HCT116 (cell line): ENCODE data around the gene KCND1. TPM values are rescaled to one million over a fixed set of nuclear protein-coding genes. Genes with fewer than 3 reads are reported as not detected.

Experiments used
- ATAC-seq: fragments of 200-7000 bp; cut with Tn5 transposase; 2 replicates; pipeline ENCODE4 v1.9.1; 2020; ENCODE audit warnings: mild to moderate bottlenecking, moderate library complexity
- BruUV-seq: library from RNA; stranded (reverse); fragments of 400-500 nt; replicated peaks from 2 replicates; lab custom pipeline; 2021; lab: Mats Ljungman, UMichigan
- CTCF ChIA-PET: fragments of 300-600 bp; sonication (Branson Sonifier 250); formaldehyde crosslinking; loops from one replicate; lab custom pipeline; 2021; ENCODE audit warnings: antibody characterized with exemption; lab: Charles Lee
- POLR2A ChIA-PET: fragments of 300-600, 350-600 bp; sonication (Branson Sonifier 250); formaldehyde crosslinking; loops from one replicate; lab custom pipeline; 2021; ENCODE audit warnings: antibody characterized with exemption; lab: Charles Lee
- RAD21 ChIA-PET, 2 experiments: fragments of 300-600 bp; sonication (Branson Sonifier 250); formaldehyde crosslinking; loops; one replicate each; lab custom pipeline; 2023; ENCODE audit warnings: low total read pairs in 2 of 2; ENCODE audit not compliant: uncharacterized antibody in 2 of 2, unreplicated experiment in 2 of 2, low non-redundant PET in 1 of 2; lab: Charles Lee
- DNase-seq: peaks from one replicate; pipeline ENCODE4 v3.0.0-alpha.2; 2010; ENCODE audit warnings: low read depth, low spot score
- H2AFZ ChIP-seq: fragments of 200-600 bp; shearing (Covaris generic), sonication (generic); 2 replicates; pipeline ENCODE4 v1.6.1; 2017; ENCODE audit warnings: low read depth, mixed run types, mixed read lengths, antibody characterized with exemption, low read length; ENCODE audit not compliant: poor library complexity, severe bottlenecking
- H3K27ac ChIP-seq: 2 replicates; pipeline ENCODE4 v1.5.1; 2012; ENCODE audit warnings: low read depth, low read length
- H3K27me3 ChIP-seq: fragments of 200-600 bp; sonication (generic); 2 replicates; pipeline ENCODE4 v1.6.1; 2016; ENCODE audit warnings: mixed run types, low read length, mixed read lengths; ENCODE audit not compliant: insufficient read depth
- H3K36me3 ChIP-seq, 2 experiments: fragments of 200-500 bp in 1 of 2; fragments of 200-600 bp in 1 of 2; sonication (Bioruptor generic) in 1 of 2; sonication (generic) in 1 of 2; 2 replicates each; pipeline versions ENCODE4 v1.5.1 to v1.6.1; 2014 to 2016; ENCODE audit warnings: low read length in 2 of 2, inconsistent platforms in 1 of 2, mixed read lengths in 1 of 2, mixed run types in 1 of 2; ENCODE audit not compliant: insufficient read depth in 2 of 2, control insufficient read depth in 1 of 2
- H3K4me1 ChIP-seq, 2 experiments: fragments of 200-600 bp in 1 of 2; sonication (generic) in 1 of 2; 2 replicates each; pipeline versions ENCODE4 v1.5.1 to v1.6.1; 2012 to 2017; ENCODE audit warnings: low read length in 2 of 2, inconsistent platforms in 1 of 2, mild to moderate bottlenecking in 1 of 2, mixed read lengths in 1 of 2, mixed run types in 1 of 2, moderate library complexity in 1 of 2; ENCODE audit not compliant: insufficient read depth in 2 of 2, control insufficient read depth in 1 of 2
- H3K4me2 ChIP-seq: fragments of 200-600 bp; sonication (generic); 2 replicates; pipeline ENCODE4 v1.6.1; 2017; ENCODE audit warnings: mixed run types, low read length, mixed read lengths
- H3K4me3 ChIP-seq, 2 experiments: fragments of 200-600 bp in 1 of 2; sonication (generic) in 1 of 2; replicated peaks in 1 of 2; 2 replicates each; pipeline ENCODE4 v1.5.1; 2011 to 2016; ENCODE audit warnings: low read length in 2 of 2, control low read depth in 1 of 2, low read depth in 1 of 2, mild to moderate bottlenecking in 1 of 2, mixed read lengths in 1 of 2, mixed run types in 1 of 2
- H3K79me2 ChIP-seq: fragments of 200-600 bp; sonication (generic); 2 replicates; pipeline ENCODE4 v1.6.1; 2017; ENCODE audit warnings: mild to moderate bottlenecking, mixed run types, low read length, moderate library complexity, mixed read lengths; ENCODE audit not compliant: insufficient read depth
- H3K9ac ChIP-seq: fragments of 200-600 bp; sonication (generic); 2 replicates; pipeline ENCODE4 v1.6.1; 2016; ENCODE audit warnings: low read length, mixed read lengths
- H3K9me2 ChIP-seq: fragments of 200-600 bp; sonication (generic), shearing (Covaris generic); 2 replicates; pipeline ENCODE4 v1.6.1; 2017; ENCODE audit warnings: mixed run types, mild to moderate bottlenecking, moderate library complexity; ENCODE audit not compliant: insufficient read depth
- H3K9me3 ChIP-seq, 2 experiments: fragments of 200-500 bp in 1 of 2; fragments of 200-600 bp in 1 of 2; sonication (Bioruptor generic) in 1 of 2; sonication (generic) in 1 of 2; 2 replicates each; pipeline ENCODE4 v1.6.1; 2014 to 2017; ENCODE audit warnings: low read length in 2 of 2, mixed read lengths in 2 of 2, inconsistent platforms in 1 of 2, low read depth in 1 of 2, mild to moderate bottlenecking in 1 of 2, mixed run types in 1 of 2, moderate library complexity in 1 of 2; ENCODE audit not compliant: control insufficient read depth in 1 of 2, insufficient read depth in 1 of 2
- H4K20me1 ChIP-seq: fragments of 200-600 bp; sonication (generic), shearing (Covaris generic); 2 replicates; pipeline ENCODE4 v1.6.1; 2017; ENCODE audit warnings: mixed run types, mild to moderate bottlenecking, moderate library complexity; ENCODE audit not compliant: insufficient read depth
- ATF3 ChIP-seq: IDR thresholded peaks from 2 replicates; pipeline ENCODE4 v1.6.1; 2012
- CBX3 ChIP-seq: IDR thresholded peaks from 2 replicates; pipeline ENCODE4 v1.6.1; 2012; ENCODE audit warnings: low read depth
- EZH2 ChIP-seq: fragments of 200-600 bp; sonication (generic); IDR thresholded peaks from 2 replicates; pipeline ENCODE4 v1.6.1; 2017; ENCODE audit warnings: antibody characterized with exemption, mixed run types
- FOSL1 ChIP-seq: IDR thresholded peaks from 2 replicates; pipeline ENCODE4 v1.6.1; 2012; ENCODE audit warnings: low read depth
- JUND ChIP-seq: IDR thresholded peaks from 2 replicates; pipeline ENCODE4 v1.6.1; 2012
- MAX ChIP-seq: IDR thresholded peaks from 2 replicates; pipeline ENCODE4 v1.6.1; 2012
- POLR2A ChIP-seq: IDR thresholded peaks from 2 replicates; pipeline ENCODE4 v1.7.0; 2011; ENCODE audit warnings: borderline replicate concordance; ENCODE audit not compliant: insufficient read depth, insufficient read length; ENCODE audit errors: extremely low read depth
- RAD21 ChIP-seq: IDR thresholded peaks from 2 replicates; pipeline ENCODE4 v1.6.1; 2012; ENCODE audit warnings: low read depth, mild to moderate bottlenecking
- REST ChIP-seq: IDR thresholded peaks from 2 replicates; pipeline ENCODE4 v1.6.1; 2012; ENCODE audit warnings: low read depth
- YY1 ChIP-seq: IDR thresholded peaks from 2 replicates; pipeline ENCODE4 v1.6.1; 2011; ENCODE audit warnings: low read length, low read depth, moderate library complexity, mild to moderate bottlenecking; ENCODE audit not compliant: insufficient replicate concordance; ENCODE audit errors: extremely low read depth
- intact Hi-C: fragments of 100-400 bp; cut with micrococcal nuclease; formaldehyde crosslinking; loops from 2 replicates; pipeline ENCODE4 v1.10.0; 2022
- total RNA-seq: library from RNA; stranded (reverse); gene quantifications from one replicate; pipeline ENCODE4 v1.2.1, GENCODE V29; 2021; ENCODE audit not compliant: unreplicated experiment
- TF ChIP-seq, protein P1 (sequence below), 3 experiments: fragments of 200-600 bp in 1 of 3; sonication (generic) in 1 of 3; IDR thresholded peaks in 2 of 3; conservative IDR thresholded peaks in 1 of 3; 2 replicates each; pipeline ENCODE4 v1.5.1; 2012 to 2017; ENCODE audit warnings: low read depth in 2 of 3, low read length in 2 of 3, antibody characterized with exemption in 1 of 3, borderline replicate concordance in 1 of 3, control low read depth in 1 of 3, mild to moderate bottlenecking in 1 of 3, mixed read lengths in 1 of 3, mixed run types in 1 of 3, moderate library complexity in 1 of 3; ENCODE audit not compliant: insufficient read depth in 1 of 3

KCND1 gene
- total RNA-seq, 1 experiment from 2014 or later = 5.5 TPM

GRCh38 chrX:48913605-48914366, 57.9 kb downstream of the KCND1 start:
- ATAC-seq (no peak), DNase-seq (no peak)
- Histone ChIP-seq H3K27ac (no peak overlapping the region), H3K9me3 (no peaks in the 10 kb centered on the region), H3K4me1 (peaks cover 2 to 25% of the 10 kb centered on the region in 2 experiments), H3K27me3 (no peaks in the 10 kb centered on the region), H3K4me3 (no peak overlapping the region), H3K9me2 (no peaks in the 10 kb centered on the region), H4K20me1 (no peaks in the 10 kb centered on the region), H3K4me2 (no peak overlapping the region), H3K36me3 (peaks cover 7 to 12% of the 10 kb centered on the region in 2 experiments; a peak in 3 of 4 replicates), H2AFZ (no peak overlapping the region), H3K9ac (no peak overlapping the region), H3K79me2 (peaks cover 58% of the 10 kb centered on the region)
- ChIA-PET CTCF (no interaction called here), POLR2A (no interaction called here), RAD21 (no interaction called here)
- BruUV-seq = no TSS peak
- intact Hi-C loops = no loop called here
- TF ChIP-seq POLR2A (no peak), MAX (no peak), EZH2 (no peak), JUND (no peak), YY1 (no peak), ATF3 (no peak), REST (no peak), RAD21 (no peak), FOSL1 (no peak), CBX3 (no peak)
- TF ChIP-seq, protein P1, sequence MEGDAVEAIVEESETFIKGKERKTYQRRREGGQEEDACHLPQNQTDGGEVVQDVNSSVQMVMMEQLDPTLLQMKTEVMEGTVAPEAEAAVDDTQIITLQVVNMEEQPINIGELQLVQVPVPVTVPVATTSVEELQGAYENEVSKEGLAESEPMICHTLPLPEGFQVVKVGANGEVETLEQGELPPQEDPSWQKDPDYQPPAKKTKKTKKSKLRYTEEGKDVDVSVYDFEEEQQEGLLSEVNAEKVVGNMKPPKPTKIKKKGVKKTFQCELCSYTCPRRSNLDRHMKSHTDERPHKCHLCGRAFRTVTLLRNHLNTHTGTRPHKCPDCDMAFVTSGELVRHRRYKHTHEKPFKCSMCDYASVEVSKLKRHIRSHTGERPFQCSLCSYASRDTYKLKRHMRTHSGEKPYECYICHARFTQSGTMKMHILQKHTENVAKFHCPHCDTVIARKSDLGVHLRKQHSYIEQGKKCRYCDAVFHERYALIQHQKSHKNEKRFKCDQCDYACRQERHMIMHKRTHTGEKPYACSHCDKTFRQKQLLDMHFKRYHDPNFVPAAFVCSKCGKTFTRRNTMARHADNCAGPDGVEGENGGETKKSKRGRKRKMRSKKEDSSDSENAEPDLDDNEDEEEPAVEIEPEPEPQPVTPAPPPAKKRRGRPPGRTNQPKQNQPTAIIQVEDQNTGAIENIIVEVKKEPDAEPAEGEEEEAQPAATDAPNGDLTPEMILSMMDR (IDR thresholded peaks at IDR 0.05 in 2 of 3, conservative IDR thresholded peaks at IDR 0.05 in 1 of 3; ENCODE audit: borderline replicate concordance in 1 of 3, insufficient read depth in 1 of 3, low read depth in 2 of 3, low read length in 2 of 3) = no peak
